ENCODE measurements around the gene MIF4GD.
A peak's percentile ranks its signal among the peaks of the same experiment; 100 is the strongest.

MIF4GD gene

GRCh38 chr17:75316253-75316652, 45.2 kb upstream of the MIF4GD start:
- Mint-ChIP-seq H3K27ac (no peak overlapping the region), H3K4me1 (peaks cover 7% of the 10 kb centered on the region), H3K4me3 (no peak overlapping the region), H3K9me3 (no peaks in the 10 kb centered on the region), H3K27me3 (ENCODE audit: low read depth, poor library complexity) (no peaks in the 10 kb centered on the region), H3K36me3 (ENCODE audit: low read depth) (peaks cover 19% of the 10 kb centered on the region)
- no peak for TF ChIP-seq CTCF (IDR thresholded peaks at IDR 0.05)
- DNase-seq, result no peak

DNA sequence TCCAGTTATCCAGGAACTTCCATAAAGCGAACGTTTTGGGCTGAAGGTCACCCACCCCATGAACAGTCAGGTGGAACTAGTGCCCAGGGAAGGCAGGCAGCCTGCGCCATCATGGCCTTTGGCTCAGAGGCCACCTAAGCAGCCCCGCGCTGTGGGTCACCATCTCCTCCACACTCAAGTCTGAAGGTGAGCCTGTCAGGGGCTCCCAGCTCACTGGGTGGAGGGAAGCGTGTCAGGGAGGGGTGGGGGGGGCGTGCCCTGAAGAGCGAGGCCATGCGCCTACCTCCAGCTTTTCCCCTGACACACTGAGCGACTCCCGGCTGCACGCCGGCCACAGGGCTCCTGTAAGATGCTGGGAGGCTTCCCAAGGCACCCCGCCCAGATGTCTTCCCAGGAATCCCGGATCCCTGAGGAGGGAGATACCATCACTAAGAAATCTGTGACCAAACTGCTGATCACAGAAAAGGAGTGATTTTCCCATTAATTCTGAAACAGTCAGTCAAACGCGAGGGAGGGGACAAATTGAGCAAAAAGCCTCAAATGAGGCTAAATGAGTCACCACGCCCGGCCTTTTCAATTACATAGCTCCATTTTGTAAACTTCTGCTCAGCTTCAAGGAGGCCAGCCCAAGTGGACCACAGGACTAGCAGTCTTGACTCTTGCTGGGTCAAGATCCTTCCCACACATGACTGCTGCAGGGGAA, 44.7 kb upstream of the MIF4GD start:
- Mint-ChIP-seq H3K36me3 (ENCODE audit: low read depth) (peaks cover 16% of the 10 kb centered on the region), H3K4me3 (no peak overlapping the region), H3K27ac (peak overlapping the region; percentile 54), H3K9me3 (no peaks in the 10 kb centered on the region), H3K27me3 (ENCODE audit: low read depth, poor library complexity) (no peaks in the 10 kb centered on the region), H3K4me1 (peaks cover 7% of the 10 kb centered on the region)
- no peak for DNase-seq
- no peak for TF ChIP-seq CTCF (IDR thresholded peaks at IDR 0.05)

DNA sequence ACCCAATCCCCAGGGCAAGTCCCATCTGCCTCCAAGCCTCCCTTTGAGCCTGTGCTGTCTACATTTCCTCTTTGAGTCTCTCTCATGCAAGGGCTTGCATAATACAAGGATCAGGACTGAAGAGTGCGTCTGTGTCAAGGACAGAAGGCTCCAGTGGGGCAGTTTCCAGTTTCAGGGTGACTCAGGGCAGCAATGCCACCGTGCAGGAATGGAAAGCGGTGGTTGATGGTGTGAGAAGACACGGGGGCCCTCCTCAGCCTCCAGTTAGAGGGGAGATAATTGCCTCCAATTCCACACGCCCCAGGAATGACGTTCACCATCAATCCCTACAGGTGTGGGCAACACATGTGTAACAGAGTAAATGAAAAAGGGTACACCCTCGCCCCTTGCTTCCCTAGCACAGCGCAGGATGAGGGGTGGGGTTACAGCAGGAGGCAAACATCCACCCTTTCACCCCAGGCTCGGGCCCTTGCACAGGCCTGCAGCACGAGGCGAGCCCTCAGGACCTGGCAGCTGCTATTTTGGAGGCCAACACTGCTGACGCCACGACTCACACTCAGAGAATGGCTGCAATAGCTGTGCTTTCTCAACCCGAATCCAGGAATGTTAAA, 43.0 kb upstream of the MIF4GD start:
- Mint-ChIP-seq H3K4me1 (peaks cover 6% of the 10 kb centered on the region), H3K36me3 (ENCODE audit: low read depth) (peaks cover 5% of the 10 kb centered on the region), H3K4me3 (no peak overlapping the region), H3K27ac (no peak overlapping the region), H3K27me3 (ENCODE audit: low read depth, poor library complexity) (no peaks in the 10 kb centered on the region), H3K9me3 (no peaks in the 10 kb centered on the region)
- TF ChIP-seq CTCF (IDR thresholded peaks at IDR 0.05), result no peak
- DNase-seq, result no peak

DNA sequence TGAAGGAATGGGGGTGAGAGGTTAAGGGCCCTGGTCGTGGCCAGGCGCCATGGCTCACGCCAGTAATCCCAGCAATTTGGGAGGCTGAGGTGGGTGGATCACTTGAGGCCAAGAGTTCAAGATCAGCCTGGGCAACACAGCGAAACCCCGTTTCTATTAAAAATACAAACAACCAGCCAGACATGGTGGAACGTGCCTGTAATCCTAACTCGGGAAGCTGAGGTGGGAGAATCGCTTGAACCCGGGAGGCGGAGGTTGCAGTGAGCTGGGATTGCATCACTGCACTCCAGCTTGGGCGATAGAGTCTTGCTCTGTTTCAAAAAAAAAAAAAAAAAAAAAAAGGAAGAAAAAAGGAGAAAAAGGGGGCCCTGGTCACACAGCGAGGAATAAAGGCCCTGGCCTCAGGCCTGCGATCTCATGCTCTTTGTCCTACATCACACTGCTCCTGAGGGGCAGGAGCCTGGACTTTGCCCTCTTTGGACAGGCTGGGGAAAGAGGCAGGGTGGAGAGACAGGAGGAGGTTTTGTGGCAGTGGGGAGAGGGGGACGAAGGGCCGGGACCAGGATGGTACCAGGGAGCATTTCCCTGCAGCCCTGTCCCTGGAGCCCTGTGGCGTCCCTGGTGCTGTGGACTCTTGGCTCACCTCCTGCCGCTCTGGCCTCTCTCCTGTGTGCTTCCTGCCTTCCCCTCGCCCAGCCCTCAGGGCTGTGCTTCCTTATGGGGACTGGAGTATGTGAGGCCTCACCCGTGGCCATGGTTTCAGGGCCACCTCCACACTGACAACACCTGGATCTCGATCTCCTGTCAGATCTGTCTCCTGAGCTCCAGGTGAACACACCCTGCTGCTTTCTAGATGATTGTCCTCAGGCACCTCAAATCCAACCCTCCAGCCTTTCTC, 38.0 kb upstream of the MIF4GD start:
- H3K4me3 Mint-ChIP-seq, result no peak overlapping the region
- DNase-seq, result no peak
- H3K4me1 Mint-ChIP-seq, result peaks cover 14% of the 10 kb centered on the region
- no peaks in the 10 kb centered on the region for H3K9me3 Mint-ChIP-seq
- no peaks in the 10 kb centered on the region for H3K36me3 Mint-ChIP-seq (ENCODE audit: low read depth)
- no peak for TF ChIP-seq CTCF (IDR thresholded peaks at IDR 0.05)
- peaks cover 7% of the 10 kb centered on the region for H3K27me3 Mint-ChIP-seq (ENCODE audit: low read depth, poor library complexity)
- peak overlapping the region; percentile 97 for H3K27ac Mint-ChIP-seq

- Mint-ChIP-seq H3K27ac (peak overlapping the region; percentile 97), H3K4me3 (no peak overlapping the region), H3K36me3 (ENCODE audit: low read depth) (no peaks in the 10 kb centered on the region), H3K27me3 (ENCODE audit: low read depth, poor library complexity) (peaks cover 7% of the 10 kb centered on the region), H3K9me3 (no peaks in the 10 kb centered on the region), H3K4me1 (peaks cover 14% of the 10 kb centered on the region)
- DNase-seq, result no peak
- no peak for TF ChIP-seq CTCF (IDR thresholded peaks at IDR 0.05)
Measured at GRCh38 chr17:75307957-75308731, 37.1 kb upstream of the MIF4GD start.
